Measurements from ENCODE around the gene CST3.
"Not testable (repeated sequence)": the region's sequence is repeated elsewhere in the genome, so short reads cannot be mapped to it uniquely, and the experiment has no call there.

Gene CST3

GRCh38 chr20:23623666-23624323 is 14.0 kb downstream of the CST3 start:
- intact Hi-C loops (cut with DNase I; ENCODE audit: low total_unique reads) = loop anchor here (5.0 kb wide), 1 partner anchor 576 kb away; the partner anchor contains the start of gene THBD
- Histone ChIP-seq H3K9me3 (no peaks in the 10 kb centered on the region), H3K27me3 (no peaks in the 10 kb centered on the region), H3K4me1 (peaks cover 0 to 28% (median 10%) of the 10 kb centered on the region in 4 donors), H3K27ac (peak overlapping the region; percentile 84 to 87), H3K36me3 (no peaks in the 10 kb centered on the region), H3K4me3 (no peak overlapping the region)
- no peak for TF ChIP-seq CTCF (IDR thresholded peaks at IDR 0.05)
- DNase-seq = no peak

- intact Hi-C loops (cut with DNase I; ENCODE audit: low total_unique reads) = loop anchor here (5.0 kb wide), 1 partner anchor 576 kb away; the partner anchor contains the start of gene THBD
- Histone ChIP-seq H3K9me3 (no peaks in the 10 kb centered on the region), H3K4me3 (peak overlapping the region; percentile 37 to 39), H3K4me1 (peaks cover 0 to 28% (median 10%) of the 10 kb centered on the region in 4 donors), H3K27ac (peak overlapping the region; percentile 84 to 87), H3K36me3 (no peaks in the 10 kb centered on the region), H3K27me3 (no peaks in the 10 kb centered on the region)
- TF ChIP-seq CTCF (IDR thresholded peaks at IDR 0.05) = no peak
- peak; percentile 87 for DNase-seq
These were observed 14.9 kb downstream of the CST3 start for GRCh38 chr20:23622839-23623343.

- H3K4me1 ChIP-seq = peaks cover 0 to 28% (median 10%) of the 10 kb centered on the region in 4 donors
- not testable (repeated sequence) for H3K36me3 ChIP-seq, DNase-seq, H3K9me3 ChIP-seq, H3K27me3 ChIP-seq
- intact Hi-C loops (cut with DNase I; ENCODE audit: low total_unique reads) = loop anchor here (5.0 kb wide), 1 partner anchor 575 kb away; the partner anchor contains the start of gene THBD
- H3K27ac ChIP-seq = peak overlapping the region; percentile 84 to 87
- peak overlapping the region; percentile 37 to 39 for H3K4me3 ChIP-seq
These were observed 15.4 kb downstream of the CST3 start for GRCh38 chr20:23622401-23622800.

GRCh38 chr20:23620670-23621386 is 16.9 kb downstream of the CST3 start:
- intact Hi-C loops (cut with DNase I; ENCODE audit: low total_unique reads) = loop anchor here (5.0 kb wide), 1 partner anchor 574 kb away; the partner anchor contains the start of gene THBD
- not testable (repeated sequence) for H3K9me3 ChIP-seq, H3K36me3 ChIP-seq, H3K27ac ChIP-seq, H3K27me3 ChIP-seq, H3K4me3 ChIP-seq, DNase-seq
- peaks cover 0 to 28% (median 10%) of the 10 kb centered on the region in 4 donors for H3K4me1 ChIP-seq

- H3K27ac ChIP-seq = peak overlapping the region; percentile 32 to 54
These were observed 23.6 kb downstream of the CST3 start for GRCh38 chr20:23614163-23614562.

GRCh38 chr20:23613676-23614075 is 24.1 kb downstream of the CST3 start:
- no peaks in the 10 kb centered on the region for H3K36me3 ChIP-seq
- no peaks in the 10 kb centered on the region for H3K27me3 ChIP-seq
- intact Hi-C loops (cut with DNase I; ENCODE audit: low total_unique reads) = no loop called here
- no peak for DNase-seq
- H3K27ac ChIP-seq = peak overlapping the region; percentile 32 to 54
- H3K9me3 ChIP-seq = no peaks in the 10 kb centered on the region
- H3K4me1 ChIP-seq = peaks cover 0 to 27% (median 5%) of the 10 kb centered on the region in 4 donors
- no peak for TF ChIP-seq CTCF (IDR thresholded peaks at IDR 0.05)
- no peak overlapping the region for H3K4me3 ChIP-seq

More at GRCh38 chr20:23614163-23614562, 23.6 kb downstream of the CST3 start:
- intact Hi-C loops (cut with DNase I; ENCODE audit: low total_unique reads) = no loop called here
- Histone ChIP-seq H3K36me3 (no peaks in the 10 kb centered on the region), H3K4me3 (no peak overlapping the region), H3K27me3 (no peaks in the 10 kb centered on the region), H3K4me1 (peaks cover 0 to 27% (median 5%) of the 10 kb centered on the region in 4 donors), H3K9me3 (no peaks in the 10 kb centered on the region)
- no peak for DNase-seq
- no peak for TF ChIP-seq CTCF (IDR thresholded peaks at IDR 0.05)

All from tibial artery (tissue), 4 donors.